ENCODE results near the gene RPAP2.
A peak's percentile ranks its signal among the peaks of the same experiment; 100 is the strongest.

GRCh38 chr1:92298213-92298572 lies 666 bp upstream of the RPAP2 start:
- TF ChIP-seq CTCF (IDR thresholded peaks at IDR 0.05): peak; percentile 19
- no peak for TF ChIP-seq CHD2 (IDR thresholded peaks at IDR 0.05; ENCODE audit: low read length, partially characterized antibody)
- no peak for TF ChIP-seq POLR2A (IDR thresholded peaks at IDR 0.05; ENCODE audit: low read length)
- TF ChIP-seq CEBPB (IDR thresholded peaks at IDR 0.05): no peak
- TF ChIP-seq SREBF2 (IDR thresholded peaks at IDR 0.05): no peak
- no peak for TF ChIP-seq PBX3 (IDR thresholded peaks at IDR 0.05)
- no peak for TF ChIP-seq ZFP36 (IDR thresholded peaks at IDR 0.05; ENCODE audit: borderline replicate concordance, partially characterized antibody)
- TF ChIP-seq RAD21 (conservative IDR thresholded peaks at IDR 0.05 in 1 of 2, IDR thresholded peaks at IDR 0.05 in 1 of 2): no peak
- no peak for TF ChIP-seq JUN (IDR thresholded peaks at IDR 0.05)
- no peak for TF ChIP-seq HMGXB4 (CRISPR knock-in tag; IDR thresholded peaks at IDR 0.05; ENCODE audit: borderline replicate concordance)
- no peak for TF ChIP-seq REST (IDR thresholded peaks at IDR 0.05)
- TF ChIP-seq SMC3 (IDR thresholded peaks at IDR 0.05): no peak
- no peak for TF ChIP-seq POLR2AphosphoS2 (conservative IDR thresholded peaks at IDR 0.05; ENCODE audit: low read length)
